Globus pallidus (tissue), 1 donor: ENCODE data around the gene KLHL10.

Experiments used
- DNase-seq: peaks from one replicate; pipeline ENCODE4 v3.0.0-alpha.2; 2015; ENCODE audit warnings: low spot score

KLHL10 gene

GRCh38 chr17:41895617-41896016, 58.0 kb downstream of the KLHL10 start:
- DNase-seq: no peak

GRCh38 chr17:41896726-41897125, 59.1 kb downstream of the KLHL10 start:
- DNase-seq: no peak
